HG03159 (cell line): ENCODE results near the gene EMC10.
"Not testable (repeated sequence)": the region's sequence is repeated elsewhere in the genome, so short reads cannot be mapped to it uniquely, and the experiment has no call there.

Experiments used
- ATAC-seq: cut with Tn5 transposase; IDR thresholded peaks from one replicate; pipeline ENCODE4 v1.9.1; 2021; ENCODE audit warnings: mild to moderate bottlenecking, moderate library complexity; ENCODE audit not compliant: unreplicated experiment

The EMC10 gene

GRCh38 chr19:50450369-50451222 is 25.7 kb upstream of the EMC10 start:
- ATAC-seq, result no peak

GRCh38 chr19:50451223-50451534 is 25.1 kb upstream of the EMC10 start:
- ATAC-seq, result no peak

GRCh38 chr19:50453243-50453642 is 23.1 kb upstream of the EMC10 start:
- ATAC-seq, result no peak

- no peak for ATAC-seq
Measured at GRCh38 chr19:50455992-50456391, 20.3 kb upstream of the EMC10 start.

GRCh38 chr19:50457300-50457699 is 19.0 kb upstream of the EMC10 start:
- ATAC-seq, result no peak

- no peak for ATAC-seq
Measured at GRCh38 chr19:50458396-50459066, 17.8 kb upstream of the EMC10 start.

- ATAC-seq, result no peak
Measured at GRCh38 chr19:50459067-50459456, 17.2 kb upstream of the EMC10 start.

GRCh38 chr19:50459638-50460037 is 16.7 kb upstream of the EMC10 start:
- no peak for ATAC-seq

GRCh38 chr19:50460161-50460765 is 16.0 kb upstream of the EMC10 start:
- peak; percentile 69 for ATAC-seq

GRCh38 chr19:50461066-50461875 is 15.0 kb upstream of the EMC10 start:
- ATAC-seq, result peak; percentile 56

GRCh38 chr19:50462970-50463369 is 13.3 kb upstream of the EMC10 start:
- ATAC-seq, result no peak

GRCh38 chr19:50464348-50464747 is 12.0 kb upstream of the EMC10 start:
- no peak for ATAC-seq

GRCh38 chr19:50465000-50465399 is 11.3 kb upstream of the EMC10 start:
- ATAC-seq, result no peak

- ATAC-seq, result no peak
Measured at GRCh38 chr19:50465986-50466705, 10.2 kb upstream of the EMC10 start.

GRCh38 chr19:50466706-50467039 is 9.6 kb upstream of the EMC10 start:
- no peak for ATAC-seq

- no peak for ATAC-seq
Measured at GRCh38 chr19:50467566-50467965, 8.7 kb upstream of the EMC10 start.

GRCh38 chr19:50468818-50469217 is 7.5 kb upstream of the EMC10 start:
- no peak for ATAC-seq

- ATAC-seq, result not testable (repeated sequence)
Measured at GRCh38 chr19:50473336-50473735, 3.0 kb upstream of the EMC10 start.

- no peak for ATAC-seq
Measured at GRCh38 chr19:50475101-50475568, 1.2 kb upstream of the EMC10 start.

- no peak for ATAC-seq
Measured at GRCh38 chr19:50475736-50476223, 527 bp upstream of the EMC10 start.

GRCh38 chr19:50476907-50477238 is 566 bp downstream of the EMC10 start:
- ATAC-seq, result no peak
